Uterus (tissue), 2 donors: ENCODE data around the gene OR4E2.

Experiments
- CTCF ChIP-seq, 4 experiments: fragments of 200-600 bp in 2 of 4; fragments of 450-650 bp in 2 of 4; sonication (generic) in 2 of 4; IDR thresholded peaks; one replicate each; pipeline ENCODE4 v1.5.1; 2016 to 2019; ENCODE audit warnings: antibody characterized with exemption in 4 of 4, mild to moderate bottlenecking in 2 of 4, moderate library complexity in 1 of 4
- POLR2A ChIP-seq, 2 donors: fragments of 450-650 bp; IDR thresholded peaks; one replicate each; pipeline ENCODE4 v1.6.1; 2016; ENCODE audit warnings: antibody characterized with exemption in 2 of 2, mild to moderate bottlenecking in 1 of 2, moderate library complexity in 1 of 2

GRCh38 chr14:21653331-21653885 is at the start of gene OR4E2:
- no peak for TF ChIP-seq CTCF (IDR thresholded peaks at IDR 0.05)
- TF ChIP-seq POLR2A (IDR thresholded peaks at IDR 0.05) = no peak
